HTR-8/SVneo (cell line): ENCODE data around the gene MYOG.

ENCODE experiments used
- DNase-seq: peaks from one replicate; pipeline ENCODE4 v3.0.0; 2011; ENCODE audit warnings: low spot score, mixed read lengths; ENCODE audit not compliant: insufficient read length
- FAIRE-seq: peaks from 2 replicates; lab custom pipeline; 2011; peaks lifted over from hg19 to GRCh38; lab: Jason Lieb, UNC

The MYOG gene

DNA sequence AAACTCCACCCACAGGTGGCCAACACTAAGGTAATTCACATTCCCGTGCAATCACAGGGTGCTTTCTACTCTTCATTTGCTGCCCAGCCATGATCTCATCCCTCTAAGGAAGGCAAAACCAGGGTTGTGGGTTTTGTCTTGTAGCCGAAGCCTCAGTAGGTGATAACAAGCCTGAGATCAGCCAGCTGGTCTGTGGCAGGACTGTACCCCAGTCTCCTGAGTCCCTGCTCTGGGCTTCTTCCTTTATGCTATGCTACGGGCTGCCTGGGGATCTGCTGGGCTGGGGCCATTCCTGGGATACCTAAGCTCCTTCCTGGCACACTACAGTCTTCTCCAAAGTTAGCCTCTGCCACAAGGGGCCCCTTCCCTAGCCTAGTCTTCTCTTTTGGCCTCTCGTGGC, 49.7 kb downstream of the MYOG start:
- DNase-seq (no peak), FAIRE-seq (no peak)

DNA sequence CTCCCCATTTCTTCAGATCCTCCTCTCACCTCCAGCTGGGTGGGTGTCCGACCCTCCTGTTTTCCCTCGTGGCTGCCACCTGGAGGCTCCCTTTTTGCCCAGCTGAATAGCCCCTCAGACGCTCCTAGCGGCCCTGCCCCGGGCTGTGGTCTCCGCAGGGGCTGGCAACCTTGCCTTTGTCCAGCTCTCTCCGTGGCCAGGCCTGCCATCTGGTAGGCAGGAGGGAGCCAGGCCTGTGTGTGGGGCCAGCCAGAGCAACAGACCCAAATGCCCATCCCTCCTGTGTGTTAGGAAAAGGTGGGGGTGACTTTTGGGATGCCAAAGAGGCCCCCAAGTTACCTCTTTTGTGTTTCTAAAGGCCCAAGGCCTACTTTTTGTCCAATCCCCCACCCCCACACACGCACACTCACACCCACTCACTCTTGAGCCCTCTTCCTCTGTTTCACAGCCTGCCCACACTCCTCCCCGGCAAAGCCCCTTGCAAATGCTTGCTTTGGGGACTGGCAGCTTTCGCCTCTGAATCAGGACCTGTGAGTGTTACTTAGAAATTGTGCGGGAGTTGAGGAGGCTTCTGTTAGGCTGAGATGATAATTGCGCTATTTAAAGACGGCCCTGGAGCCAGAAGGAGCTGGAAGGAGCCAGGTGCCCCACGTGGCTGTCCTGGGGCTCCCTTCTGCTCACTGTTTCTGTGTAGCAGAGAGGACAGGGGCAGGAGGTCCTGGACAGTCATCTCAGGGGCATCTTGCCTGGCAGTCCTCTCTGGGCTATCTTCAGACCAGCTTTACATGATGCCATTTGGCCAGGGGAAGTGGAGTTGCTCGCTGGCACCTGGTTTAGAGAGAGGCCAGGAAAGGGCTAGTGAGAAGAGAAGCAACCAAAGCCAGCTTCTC, 50.5 kb downstream of the MYOG start:
- DNase-seq = no peak
- no peak for FAIRE-seq

DNA sequence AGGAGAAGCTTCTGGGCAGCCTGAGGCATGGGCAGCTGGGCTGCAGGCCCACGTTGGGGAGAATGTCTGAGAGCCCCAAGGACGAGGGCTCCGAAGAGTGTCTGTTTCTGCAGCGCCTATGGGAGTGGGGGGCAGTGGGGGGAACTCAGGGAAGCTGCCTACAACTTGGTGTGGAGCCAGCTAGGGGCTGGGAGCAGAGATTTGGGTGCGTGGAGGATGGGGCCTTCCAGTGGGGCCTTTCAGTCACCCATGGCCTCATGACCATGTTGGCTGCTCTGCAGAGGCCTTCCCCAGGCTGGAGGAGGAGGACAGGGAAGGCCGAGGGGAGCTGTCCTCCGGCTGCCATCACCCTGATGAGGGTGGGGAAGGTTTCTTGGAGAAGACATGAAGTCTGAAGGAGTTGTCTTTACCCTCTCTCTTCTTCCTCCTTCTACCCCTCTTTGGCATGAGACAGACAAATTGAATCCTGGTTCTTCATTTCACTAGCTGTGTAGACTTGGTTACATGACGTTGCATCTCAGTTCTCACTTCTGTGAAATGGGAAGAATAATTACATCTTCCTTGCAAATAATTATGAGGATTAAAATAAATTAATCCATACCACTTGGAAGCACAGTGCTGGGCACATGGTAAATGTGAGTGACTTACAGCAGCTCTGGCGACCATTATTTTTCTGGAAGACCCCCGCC, 51.2 kb downstream of the MYOG start:
- FAIRE-seq (no peak), DNase-seq (no peak)

DNA sequence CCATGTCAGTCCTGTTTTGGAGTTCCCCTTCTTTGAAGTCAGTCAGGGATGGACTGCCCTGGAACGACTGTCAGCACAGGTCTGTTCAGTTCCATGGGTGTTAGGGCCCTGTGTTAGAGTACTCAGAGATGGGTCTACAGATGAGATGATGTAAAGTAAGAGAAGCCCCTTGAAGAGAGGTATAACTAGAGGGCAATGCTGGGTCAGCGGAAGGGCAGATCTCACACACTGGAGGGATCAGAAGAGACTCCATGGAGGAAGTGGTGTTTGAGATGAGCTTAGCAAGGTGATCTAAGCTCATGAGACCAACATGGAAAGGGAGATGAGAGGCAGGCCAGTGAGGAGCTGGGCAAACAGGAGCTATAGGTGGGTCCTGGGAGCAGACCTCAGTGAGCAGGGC, 51.9 kb downstream of the MYOG start:
- DNase-seq (no peak), FAIRE-seq (no peak)

DNA sequence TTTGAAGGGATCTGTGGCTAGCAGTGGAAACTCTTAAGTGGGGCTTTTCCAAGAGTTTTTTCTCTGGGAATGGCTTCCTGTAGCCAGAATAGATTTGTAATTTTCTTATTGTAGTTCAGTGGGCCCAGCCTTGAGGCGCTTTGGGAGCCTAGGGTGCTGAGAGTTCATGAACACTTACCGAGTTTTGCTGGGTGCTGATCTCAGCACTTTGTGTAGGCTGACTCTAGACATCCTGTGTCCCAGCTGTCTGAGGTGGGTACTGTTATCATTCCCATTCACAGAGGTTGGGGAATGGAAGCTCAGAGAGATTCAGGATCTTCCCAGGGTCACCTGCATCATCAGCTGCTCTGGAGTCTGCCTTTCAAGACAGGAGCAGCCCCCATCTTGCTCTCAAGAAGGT, 52.5 kb downstream of the MYOG start:
- no peak for DNase-seq
- FAIRE-seq = no peak
